ENCODE results near the gene NWD2.

The NWD2 gene

GRCh38 chr4:37243722-37244582 lies 591 bp upstream of the NWD2 start:
- no peak overlapping the region for H3K4me3 ChIP-seq (replicated peaks; ENCODE audit: low read depth, low read length)
- no peak for DNase-seq (ENCODE audit: low read depth)
- no peak for TF ChIP-seq CTCF (IDR thresholded peaks at IDR 0.05; ENCODE audit: low read length, missing control alignments)

DNA sequence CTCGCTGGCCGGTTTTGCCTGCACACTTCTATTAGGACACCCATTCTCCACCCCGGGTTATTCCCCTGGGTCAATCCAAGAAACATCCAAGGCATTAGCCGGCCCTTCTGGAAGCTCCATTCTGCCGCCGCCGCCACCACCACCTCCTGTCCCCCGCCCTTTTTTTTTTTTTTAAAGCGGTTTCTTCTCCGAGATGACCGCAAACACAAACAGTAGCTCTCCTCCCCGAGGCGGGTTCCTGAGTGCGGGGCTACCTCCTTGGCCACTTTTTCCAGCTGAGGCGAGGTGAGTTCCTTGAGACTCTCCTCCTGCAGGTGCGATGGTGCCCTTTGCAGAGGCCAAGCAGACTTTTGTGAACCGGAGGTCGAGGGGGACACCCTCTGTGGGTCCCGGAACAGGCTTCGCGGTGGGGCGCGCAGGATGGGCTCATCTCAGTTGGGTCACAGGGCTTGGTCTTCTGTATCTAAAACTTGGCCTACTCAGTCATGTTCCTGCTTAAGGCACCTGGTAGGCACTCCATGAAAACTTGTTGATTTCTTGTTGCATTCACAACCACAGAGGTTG lies 930 bp downstream of the NWD2 start:
- no peak for DNase-seq (ENCODE audit: low read depth)
- no peak for TF ChIP-seq CTCF (IDR thresholded peaks at IDR 0.05; ENCODE audit: low read length, missing control alignments)

GRCh38 chr4:37246891-37247290 lies 2.3 kb downstream of the NWD2 start:
- no peak overlapping the region for H3K4me3 ChIP-seq (replicated peaks; ENCODE audit: low read depth, low read length)
- no peak for TF ChIP-seq CTCF (IDR thresholded peaks at IDR 0.05; ENCODE audit: low read length, missing control alignments)
- no peak for DNase-seq (ENCODE audit: low read depth)

More for the DNA sequence above, 930 bp downstream of the NWD2 start:
- H3K4me3 ChIP-seq (replicated peaks; ENCODE audit: low read depth, low read length) = no peak overlapping the region

DNA sequence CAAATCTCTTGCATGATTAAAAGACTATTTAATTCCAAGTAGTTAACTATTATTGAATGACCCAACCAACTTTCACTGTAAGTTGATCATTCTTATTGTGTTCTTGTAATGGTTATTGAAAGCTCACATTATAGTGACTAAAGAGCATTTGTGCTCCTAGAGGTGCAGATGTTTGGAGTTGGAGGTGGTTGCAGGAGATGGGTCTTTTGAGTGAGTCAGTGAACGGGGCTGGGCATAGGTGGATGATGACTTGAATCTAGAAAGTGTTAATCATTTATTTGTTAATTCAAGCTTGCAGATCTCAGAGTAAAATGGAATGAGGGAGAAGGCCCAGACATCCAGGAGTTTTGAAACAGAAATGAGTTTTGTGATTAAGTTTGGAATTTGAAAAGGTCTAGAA lies 13.7 kb downstream of the NWD2 start:
- TF ChIP-seq CTCF (IDR thresholded peaks at IDR 0.05; ENCODE audit: low read length, missing control alignments) = no peak
- DNase-seq (ENCODE audit: low read depth) = no peak
- H3K4me3 ChIP-seq (replicated peaks; ENCODE audit: low read depth, low read length) = no peak overlapping the region

DNA sequence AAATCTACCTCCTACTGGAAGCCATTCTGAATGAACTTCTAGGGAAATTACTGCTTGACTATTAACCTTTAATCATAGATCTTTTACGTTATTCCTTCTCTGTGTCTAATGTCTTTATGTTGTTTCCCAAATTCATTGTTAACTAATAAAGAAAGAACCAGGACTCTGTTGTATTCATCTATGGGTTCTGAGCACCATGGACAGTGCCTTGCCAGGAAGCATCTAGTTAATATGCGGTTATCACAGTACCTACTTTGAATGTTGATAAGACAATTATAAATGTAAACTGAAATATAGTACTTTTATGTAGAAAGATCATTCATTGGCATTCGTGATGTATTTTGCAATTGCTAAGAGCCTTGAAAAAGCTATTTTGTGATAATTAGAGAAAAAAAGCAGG lies 23.8 kb downstream of the NWD2 start:
- no peak overlapping the region for H3K4me3 ChIP-seq (replicated peaks; ENCODE audit: low read depth, low read length)
- TF ChIP-seq CTCF (IDR thresholded peaks at IDR 0.05; ENCODE audit: low read length, missing control alignments) = no peak
- DNase-seq (ENCODE audit: low read depth) = no peak

- H3K4me3 ChIP-seq (replicated peaks; ENCODE audit: low read depth, low read length) = no peak overlapping the region
- TF ChIP-seq CTCF (IDR thresholded peaks at IDR 0.05; ENCODE audit: low read length, missing control alignments) = no peak
- DNase-seq (ENCODE audit: low read depth) = no peak
These were observed 34.6 kb downstream of the NWD2 start for GRCh38 chr4:37279121-37279520.
